ENCODE measurements around the gene HSPB9. TPM values are rescaled to one million over a fixed set of nuclear protein-coding genes. Genes with fewer than 3 reads are reported as not detected.
"Not testable (repeated sequence)": the region's sequence is repeated elsewhere in the genome, so short reads cannot be mapped to it uniquely, and the experiment has no call there.

The HSPB9 gene
- total RNA-seq, 2 donors from 2014 or later = 0.22 TPM; not detected in 1

DNA sequence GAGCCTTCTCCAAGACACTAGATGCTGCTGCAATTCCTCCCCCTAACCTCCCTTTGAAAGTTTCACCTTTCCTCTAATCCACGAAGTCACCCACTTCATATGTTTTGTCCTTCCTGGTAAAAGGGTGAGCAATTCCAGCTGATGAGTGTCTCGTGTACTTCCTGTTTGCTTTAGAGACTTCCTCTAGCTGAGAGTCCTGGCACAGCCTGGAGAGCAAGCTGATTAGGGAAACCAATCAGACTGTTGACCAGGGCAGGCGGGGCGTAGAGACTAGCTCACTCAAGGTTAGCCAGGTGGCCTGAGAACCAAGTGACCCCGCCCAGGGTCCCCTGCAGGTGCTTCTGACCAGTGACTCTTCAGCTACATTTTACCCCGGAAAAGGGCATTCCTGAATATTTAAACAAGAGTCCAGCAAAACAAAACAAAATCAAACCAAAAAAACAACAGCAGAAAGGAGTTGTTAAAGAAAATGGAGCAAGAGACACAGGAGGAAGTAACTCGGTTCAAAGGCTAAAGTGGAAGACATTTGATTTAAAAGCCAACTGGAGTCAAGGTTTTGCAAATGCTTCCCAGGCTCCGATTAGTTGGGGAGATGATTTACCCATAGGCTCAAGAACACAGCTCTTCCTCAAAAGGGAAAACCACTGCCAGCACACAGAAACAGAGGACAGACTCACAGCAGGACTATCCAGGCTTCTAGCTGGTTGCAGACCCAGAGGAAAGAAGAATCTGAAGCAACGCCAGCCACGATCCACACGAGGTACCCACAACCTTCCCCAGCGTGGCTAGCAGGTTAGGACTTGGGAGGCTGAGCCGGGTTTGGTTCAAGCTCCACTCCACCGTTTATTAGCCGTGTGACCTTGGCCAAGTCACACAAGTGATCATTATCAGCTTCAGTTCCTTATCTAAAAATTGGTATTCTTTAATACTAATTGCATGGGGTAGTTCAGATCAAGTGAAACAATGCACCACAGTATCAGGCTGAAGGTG, 13.4 kb downstream of the HSPB9 start:
- TF ChIP-seq CTCF (conservative IDR thresholded peaks at IDR 0.05) = no peak
- DNase-seq = peak; percentile 86
- H3K27me3 ChIP-seq (ENCODE audit: control insufficient read depth, insufficient read depth, low read length, poor library complexity, severe bottlenecking) = no peaks in the 10 kb centered on the region
- H3K9me3 ChIP-seq (ENCODE audit: control insufficient read depth, low read length) = no peaks in the 10 kb centered on the region
- Mint-ChIP-seq H3K4me3 (peak overlapping the region; percentile 9), H3K9me3 (no peaks in the 10 kb centered on the region), H3K27me3 (ENCODE audit: insufficient read depth) (no peaks in the 10 kb centered on the region), H3K27ac (peak overlapping the region; percentile 88), H3K4me1 (peaks cover 61% of the 10 kb centered on the region), H3K36me3 (ENCODE audit: low read depth) (peaks cover 12% of the 10 kb centered on the region)
- no peak overlapping the region for H3K4me3 ChIP-seq (ENCODE audit: low read length)
- peak overlapping the region; percentile 33 for H3K9ac ChIP-seq (ENCODE audit: extremely low read depth, low read length, poor library complexity, severe bottlenecking)
- 84 to 90% methylated on average over 9 to 15 of the region's 15 CpGs for WGBS, 2 experiments (ENCODE audit: insufficient coverage in 1 of 2, insufficient read length in 1 of 2)
- peaks cover 40% of the 10 kb centered on the region for H3K36me3 ChIP-seq (ENCODE audit: control insufficient read depth, insufficient read depth, low read length)
- no peak overlapping the region for H3K27ac ChIP-seq (ENCODE audit: low read depth, low read length)
- H3K4me1 ChIP-seq (ENCODE audit: control insufficient read depth, insufficient read depth, low read length) = peaks cover 31% of the 10 kb centered on the region

- H3K36me3 ChIP-seq (ENCODE audit: control insufficient read depth, insufficient read depth, low read length) = peaks cover 42% of the 10 kb centered on the region
- H3K27me3 Mint-ChIP-seq (ENCODE audit: insufficient read depth) = no peaks in the 10 kb centered on the region
- no peaks in the 10 kb centered on the region for H3K9me3 Mint-ChIP-seq
- H3K27ac Mint-ChIP-seq = peak overlapping the region; percentile 88
- H3K4me1 Mint-ChIP-seq = peaks cover 58% of the 10 kb centered on the region
- TF ChIP-seq CTCF (conservative IDR thresholded peaks at IDR 0.05) = no peak
- peaks cover 16% of the 10 kb centered on the region for H3K36me3 Mint-ChIP-seq (ENCODE audit: low read depth)
- 93 to 96% methylated on average over 2 to 3 of the region's 3 CpGs for WGBS, 2 experiments (ENCODE audit: insufficient coverage in 1 of 2, insufficient read length in 1 of 2)
- no peak overlapping the region for H3K9ac ChIP-seq (ENCODE audit: extremely low read depth, low read length, poor library complexity, severe bottlenecking)
- no peaks in the 10 kb centered on the region for H3K9me3 ChIP-seq (ENCODE audit: control insufficient read depth, low read length)
- H3K27ac ChIP-seq (ENCODE audit: low read depth, low read length) = no peak overlapping the region
- H3K4me1 ChIP-seq (ENCODE audit: control insufficient read depth, insufficient read depth, low read length) = peaks cover 31% of the 10 kb centered on the region
- DNase-seq = no peak
- H3K4me3 Mint-ChIP-seq = no peak overlapping the region
- H3K27me3 ChIP-seq (ENCODE audit: control insufficient read depth, insufficient read depth, low read length, poor library complexity, severe bottlenecking) = no peaks in the 10 kb centered on the region
- H3K4me3 ChIP-seq (ENCODE audit: low read length) = no peak overlapping the region
Observed at GRCh38 chr17:42136654-42137051, 14.0 kb downstream of the HSPB9 start.

GRCh38 chr17:42138749-42139492, 16.3 kb downstream of the HSPB9 start:
- Histone ChIP-seq H3K27me3 (ENCODE audit: control insufficient read depth, insufficient read depth, low read length, poor library complexity, severe bottlenecking) (no peaks in the 10 kb centered on the region), H3K9ac (ENCODE audit: extremely low read depth, low read length, poor library complexity, severe bottlenecking) (no peak overlapping the region), H3K4me3 (ENCODE audit: low read length) (no peak overlapping the region), H3K9me3 (ENCODE audit: control insufficient read depth, low read length) (no peaks in the 10 kb centered on the region), H3K36me3 (ENCODE audit: control insufficient read depth, insufficient read depth, low read length) (peaks cover 45% of the 10 kb centered on the region), H3K4me1 (ENCODE audit: control insufficient read depth, insufficient read depth, low read length) (peaks cover 18% of the 10 kb centered on the region), H3K27ac (ENCODE audit: low read depth, low read length) (no peak overlapping the region)
- peak overlapping the region; percentile 75 for H3K27ac Mint-ChIP-seq
- WGBS, 2 experiments (ENCODE audit: insufficient coverage in 1 of 2, insufficient read length in 1 of 2) = 86 to 90% methylated on average over 7 of the region's 7 CpGs
- H3K27me3 Mint-ChIP-seq (ENCODE audit: insufficient read depth) = no peaks in the 10 kb centered on the region
- no peak for DNase-seq
- peaks cover 42% of the 10 kb centered on the region for H3K4me1 Mint-ChIP-seq
- H3K36me3 Mint-ChIP-seq (ENCODE audit: low read depth) = peaks cover 26% of the 10 kb centered on the region
- no peaks in the 10 kb centered on the region for H3K9me3 Mint-ChIP-seq
- H3K4me3 Mint-ChIP-seq = no peak overlapping the region
- TF ChIP-seq CTCF (conservative IDR thresholded peaks at IDR 0.05) = no peak

GRCh38 chr17:42140690-42141089, 18.1 kb downstream of the HSPB9 start:
- not testable (repeated sequence) for H3K27ac Mint-ChIP-seq; H3K4me3 Mint-ChIP-seq; H3K4me3 ChIP-seq (ENCODE audit: low read length)

More at GRCh38 chr17:42140690-42141089, 18.1 kb downstream of the HSPB9 start:
- H3K36me3 ChIP-seq (ENCODE audit: control insufficient read depth, insufficient read depth, low read length) = peaks cover 34% of the 10 kb centered on the region
- peaks cover 12% of the 10 kb centered on the region for H3K4me1 ChIP-seq (ENCODE audit: control insufficient read depth, insufficient read depth, low read length)
- H3K36me3 Mint-ChIP-seq (ENCODE audit: low read depth) = peaks cover 30% of the 10 kb centered on the region
- H3K27ac ChIP-seq (ENCODE audit: low read depth, low read length); H3K9me3 Mint-ChIP-seq; H3K9me3 ChIP-seq (ENCODE audit: control insufficient read depth, low read length); H3K27me3 Mint-ChIP-seq (ENCODE audit: insufficient read depth); H3K27me3 ChIP-seq (ENCODE audit: control insufficient read depth, insufficient read depth, low read length, poor library complexity, severe bottlenecking); H3K9ac ChIP-seq (ENCODE audit: extremely low read depth, low read length, poor library complexity, severe bottlenecking); DNase-seq: not testable (repeated sequence)
- 80 to 97% methylated on average over 4 to 7 of the region's 7 CpGs for WGBS, 2 experiments (ENCODE audit: insufficient coverage in 1 of 2, insufficient read length in 1 of 2)
- peaks cover 34% of the 10 kb centered on the region for H3K4me1 Mint-ChIP-seq
